ENCODE measurements around the gene WFDC13. TPM values are rescaled to one million over a fixed set of nuclear protein-coding genes. Genes with fewer than 3 reads are reported as not detected.
A peak's percentile ranks its signal among the peaks of the same experiment; 100 is the strongest.
"Not testable (repeated sequence)": the region's sequence is repeated elsewhere in the genome, so short reads cannot be mapped to it uniquely, and the experiment has no call there.

The WFDC13 gene
- total RNA-seq, 1 donor from 2014 or later, result not detected

- H2AFZ ChIP-seq (replicated peaks), result no peak overlapping the region
These were observed 734 bp upstream of the WFDC13 start for GRCh38 chr20:45701104-45701503.

GRCh38 chr20:45704969-45705637, 3.3 kb downstream of the WFDC13 start, which contains the start of gene WFDC10B:
Gene WFDC10B (minus strand): TSS chr20:45705019. CDS start chr20:45685992, 19,027 bp downstream.
- DNase-seq (ENCODE audit: low spot score), result no peak
- Histone ChIP-seq H3K36me3 (no peaks in the 10 kb centered on the region), H3K4me1 (peaks cover 8% of the 10 kb centered on the region)

More at GRCh38 chr20:45701104-45701503, 734 bp upstream of the WFDC13 start:
- no peaks in the 10 kb centered on the region for H3F3A ChIP-seq (ENCODE audit: low read depth)
- H3K27me3 ChIP-seq, result no peaks in the 10 kb centered on the region
- H3K9me3 ChIP-seq (ENCODE audit: low read depth), result no peaks in the 10 kb centered on the region
- Mint-ChIP-seq H3K27me3 (ENCODE audit: insufficient read depth, low read depth) (peaks cover 3% of the 10 kb centered on the region), H3K27ac (no peak overlapping the region), H3K4me1 (peaks cover 9% of the 10 kb centered on the region), H3K4me3 (no peak overlapping the region), H3K36me3 (no peaks in the 10 kb centered on the region), H3K9me3 (peaks cover 3% of the 10 kb centered on the region)
- no peak overlapping the region for H3K27ac ChIP-seq
- H3K79me2 ChIP-seq (ENCODE audit: low read depth), result no peaks in the 10 kb centered on the region
- H4K20me1 ChIP-seq (ENCODE audit: low read depth), result no peaks in the 10 kb centered on the region
- no peak overlapping the region for H3K9ac ChIP-seq
- peaks cover 8% of the 10 kb centered on the region for H3K4me1 ChIP-seq
- no peaks in the 10 kb centered on the region for H3K36me3 ChIP-seq
- TF ChIP-seq EZH2phosphoT487 (IDR thresholded peaks at IDR 0.05) (no peak), CTCF (IDR thresholded peaks at IDR 0.05) (no peak), EZH2 (IDR thresholded peaks at IDR 0.05) (no peak)
- H3K4me2 ChIP-seq, result no peak overlapping the region
- no peak for DNase-seq (ENCODE audit: low spot score)
- H3K4me3 ChIP-seq, result no peak overlapping the region

GRCh38 chr20:45716141-45716688, 14.4 kb downstream of the WFDC13 start:
- not testable (repeated sequence) for H3K27me3 ChIP-seq; H3K4me3 Mint-ChIP-seq; H3K9me3 ChIP-seq (ENCODE audit: low read depth); H3K9me3 Mint-ChIP-seq; H3K27ac Mint-ChIP-seq; DNase-seq (ENCODE audit: low spot score); H3F3A ChIP-seq (ENCODE audit: low read depth); H2AFZ ChIP-seq (replicated peaks); H3K4me3 ChIP-seq; H3K9ac ChIP-seq; H3K4me1 Mint-ChIP-seq; H4K20me1 ChIP-seq (ENCODE audit: low read depth); H3K4me1 ChIP-seq; H3K27ac ChIP-seq; H3K4me2 ChIP-seq; H3K36me3 Mint-ChIP-seq; H3K36me3 ChIP-seq; H3K79me2 ChIP-seq (ENCODE audit: low read depth)
- H3K27me3 Mint-ChIP-seq (ENCODE audit: insufficient read depth, low read depth), result peaks cover 11% of the 10 kb centered on the region

More at GRCh38 chr20:45704969-45705637, 3.3 kb downstream of the WFDC13 start, which contains the start of gene WFDC10B:
- Mint-ChIP-seq H3K9me3 (peaks cover 3% of the 10 kb centered on the region), H3K4me3 (peak within 1 kb of the TSS; percentile 59), H3K36me3 (no peaks in the 10 kb centered on the region), H3K4me1 (peaks cover 9% of the 10 kb centered on the region), H3K27ac (no peak within 1 kb of the TSS), H3K27me3 (ENCODE audit: insufficient read depth, low read depth) (peaks cover 3% of the 10 kb centered on the region)
- Histone ChIP-seq H3K27me3 (no peaks in the 10 kb centered on the region), H3K4me2 (peak within 1 kb of the TSS; percentile 11), H3F3A (ENCODE audit: low read depth) (no peaks in the 10 kb centered on the region), H3K79me2 (ENCODE audit: low read depth) (no peaks in the 10 kb centered on the region), H3K27ac (no peak within 1 kb of the TSS), H3K9ac (no peak within 1 kb of the TSS), H3K9me3 (ENCODE audit: low read depth) (no peaks in the 10 kb centered on the region), H4K20me1 (ENCODE audit: low read depth) (no peaks in the 10 kb centered on the region), H3K4me3 (no peak within 1 kb of the TSS), H2AFZ (replicated peaks) (no peak within 1 kb of the TSS)
- no peak for TF ChIP-seq CTCF (IDR thresholded peaks at IDR 0.05)
- TF ChIP-seq EZH2 (IDR thresholded peaks at IDR 0.05), result no peak
- TF ChIP-seq EZH2phosphoT487 (IDR thresholded peaks at IDR 0.05), result no peak

GRCh38 chr20:45722047-45722446, 20.2 kb downstream of the WFDC13 start, which contains the start of gene SPINT4:
Gene SPINT4 (plus strand): TSS chr20:45722347. CDS start chr20:45722368, 21 bp downstream.
- no peaks in the 10 kb centered on the region for H3F3A ChIP-seq (ENCODE audit: low read depth)
- H3K27ac ChIP-seq, result no peak within 1 kb of the TSS
- DNase-seq (ENCODE audit: low spot score), result no peak
- no peaks in the 10 kb centered on the region for H3K36me3 ChIP-seq
- H3K4me2 ChIP-seq, result no peak within 1 kb of the TSS
- no peaks in the 10 kb centered on the region for H3K9me3 ChIP-seq (ENCODE audit: low read depth)
- TF ChIP-seq EZH2 (IDR thresholded peaks at IDR 0.05) (no peak), CTCF (IDR thresholded peaks at IDR 0.05) (no peak), EZH2phosphoT487 (IDR thresholded peaks at IDR 0.05) (no peak)
- H3K4me1 ChIP-seq, result no peaks in the 10 kb centered on the region
- Mint-ChIP-seq H3K27ac (no peak within 1 kb of the TSS), H3K4me3 (no peak within 1 kb of the TSS), H3K9me3 (no peaks in the 10 kb centered on the region), H3K36me3 (no peaks in the 10 kb centered on the region), H3K27me3 (ENCODE audit: insufficient read depth, low read depth) (peaks cover 5% of the 10 kb centered on the region), H3K4me1 (peaks cover 3% of the 10 kb centered on the region)
- no peak within 1 kb of the TSS for H3K9ac ChIP-seq
- H3K27me3 ChIP-seq, result no peaks in the 10 kb centered on the region
- H3K4me3 ChIP-seq, result no peak within 1 kb of the TSS
- no peak within 1 kb of the TSS for H2AFZ ChIP-seq (replicated peaks)
- H4K20me1 ChIP-seq (ENCODE audit: low read depth), result no peaks in the 10 kb centered on the region
- no peaks in the 10 kb centered on the region for H3K79me2 ChIP-seq (ENCODE audit: low read depth)
